K562 (cell line): ENCODE data around the gene TRERF1. TPM values are rescaled to one million over a fixed set of nuclear protein-coding genes. Genes with fewer than 3 reads are reported as not detected.
"Not testable (repeated sequence)": the region's sequence is repeated elsewhere in the genome, so short reads cannot be mapped to it uniquely, and the experiment has no call there.

Source experiments
- ADNP ChIP-seq: fragments of 200-800 bp; sonication (Bioruptor generic); IDR thresholded peaks from 2 replicates; pipeline ENCODE4 v1.6.1; 2016; ENCODE audit warnings: missing genetic modification characterization, missing compliant biosample characterization
- ATF3 ChIP-seq, 2 experiments: fragments of 450-650 bp in 1 of 2; sonication (generic) in 1 of 2; formaldehyde crosslinking in 1 of 2; IDR thresholded peaks in 1 of 2; conservative IDR thresholded peaks in 1 of 2; 2 replicates each; pipeline versions ENCODE4 v1.6.1 to v1.8.1; 2016 to 2023; ENCODE audit warnings: mild to moderate bottlenecking in 2 of 2, moderate library complexity in 2 of 2, inconsistent platforms in 1 of 2, missing genetic modification reagents in 1 of 2
- CC2D1A ChIP-seq: fragments of 450-650 bp; IDR thresholded peaks from 2 replicates; pipeline ENCODE4 v1.6.1; 2017; ENCODE audit warnings: mild to moderate bottlenecking
- HDAC1 ChIP-seq, 2 experiments: fragments of 450-650 bp; IDR thresholded peaks; 2 replicates each; pipeline ENCODE4 v1.6.1; 2016 to 2017; ENCODE audit warnings: inconsistent platforms in 1 of 2, mild to moderate bottlenecking in 1 of 2, moderate library complexity in 1 of 2
- HDGF ChIP-seq: fragments of 450-650 bp; IDR thresholded peaks from 2 replicates; pipeline ENCODE4 v1.6.1; 2016
- POLR2A ChIP-seq: fragments of 450-650 bp; conservative IDR thresholded peaks from 2 replicates; pipeline ENCODE4 v1.6.1; 2016
- TAF7 ChIP-seq: fragments of 450-650 bp; IDR thresholded peaks from 2 replicates; pipeline ENCODE4 v1.6.1; 2016; ENCODE audit warnings: missing genetic modification characterization, missing compliant biosample characterization
- TFAP4 ChIP-seq: sonication (generic); formaldehyde crosslinking; IDR thresholded peaks from 2 replicates; pipeline ENCODE4 v1.8.0; 2022; ENCODE audit warnings: missing genetic modification reagents, mild to moderate bottlenecking, moderate library complexity, borderline replicate concordance
- ZC3H8 ChIP-seq: fragments of 450-650 bp; IDR thresholded peaks from 2 replicates; pipeline ENCODE4 v1.6.1; 2017
- ZNF324 ChIP-seq: fragments of 250-450 bp; sonication (Bioruptor Pico); IDR thresholded peaks from 2 replicates; pipeline ENCODE4 v1.4.0; 2020; ENCODE audit warnings: mild to moderate bottlenecking
- polyA plus RNA-seq, 8 experiments: library from polyadenylated mRNA; depleted of rRNA in 4 of 8; stranded (reverse) in 5 of 8; unstranded in 3 of 8; fragments of >200 nt; fragmentation: Nextera tagmentation in 2 of 8; fragmentation: Illumina TruSeq in 1 of 8; extraction: Ambion mirVana in 2 of 8; extraction: Trizol in 1 of 8; gene quantifications; 2 replicates each; pipeline versions ENCODE4 v1.2.1 to v1.2.3, GENCODE V29; 2011 to 2014; ENCODE audit warnings: inconsistent platforms in 1 of 8, missing spikeins in 1 of 8
- total RNA-seq, 7 experiments: library from RNA; depleted of rRNA in 6 of 7; stranded (reverse); fragments of >200 nt in 6 of 7; fragmentation: Illumina TruSeq in 2 of 7; extraction: Trizol in 2 of 7; gene quantifications; 2 replicates each; pipeline versions ENCODE4 v1.2.1 to v1.2.3, GENCODE V29; 2011 to 2021; ENCODE audit warnings: low replicate concordance in 1 of 7

TRERF1 gene
- total and polyA plus RNA-seq, 9 of the 15 experiments (the other 6 are each of a cell fraction or from before 2014, with no cell fraction given), result 0.04 to 0.20 (median 0.07) TPM; not detected in 3

- TF ChIP-seq TFAP4 (CRISPR knock-in tag), result peak; percentile 41; the same call in 1 of the 2 replicates
- TF ChIP-seq CC2D1A, result 0 out of 2 replicates have a peak, but pooled peaks have one; percentile 32
- TF ChIP-seq ZC3H8, result peak; percentile 24; the same call in 1 of the 2 replicates
- 0 out of 2 replicates have a peak, but pooled peaks have one; percentile 25 for TF ChIP-seq TAF7 (tag)
- TF ChIP-seq ADNP (tag), result peak; percentile 71
- peak; percentile 93 for TF ChIP-seq HDGF
- peak; percentile 30; the same call in 1 of the 2 replicates for TF ChIP-seq POLR2A
- 0 out of 4 replicates have a peak, but pooled peaks of 1 of the 2 experiments have one; percentile 49 for TF ChIP-seq HDAC1 (IDR thresholded peaks at IDR 0.05)
- 0 out of 2 replicates have a peak, but pooled peaks have one; percentile 23 for TF ChIP-seq ATF3 (IDR thresholded peaks at IDR 0.05)
- TF ChIP-seq ATF3 (CRISPR knock-in tag; conservative IDR thresholded peaks at IDR 0.05), result not testable (repeated sequence)
- TF ChIP-seq ZNF324 (CRISPR knock-in tag), result peak; percentile 26; the same call in 1 of the 2 replicates
Measured at GRCh38 chr6:42216495-42216894, 235.2 kb downstream of the TRERF1 start (continued).
